ENCODE data around the gene EPB42.
"Not testable (repeated sequence)": the region's sequence is repeated elsewhere in the genome, so short reads cannot be mapped to it uniquely, and the experiment has no call there.

Gene EPB42

GRCh38 chr15:43184407-43185124, 36.3 kb downstream of the EPB42 start:
- DNase-seq: no peak

GRCh38 chr15:43183270-43183669, 37.5 kb downstream of the EPB42 start:
- DNase-seq: no peak

- not testable (repeated sequence) for DNase-seq
Observed at GRCh38 chr15:43177147-43177546, 43.7 kb downstream of the EPB42 start.

GRCh38 chr15:43175656-43176309, 45.0 kb downstream of the EPB42 start:
- not testable (repeated sequence) for DNase-seq

GRCh38 chr15:43169888-43170287, 50.9 kb downstream of the EPB42 start:
- no peak for DNase-seq

- no peak for DNase-seq
Observed at GRCh38 chr15:43168192-43169107, 52.4 kb downstream of the EPB42 start.

- DNase-seq: not testable (repeated sequence)
Observed at GRCh38 chr15:43167261-43167660, 53.6 kb downstream of the EPB42 start.

- no peak for DNase-seq
Observed at GRCh38 chr15:43165801-43166325, 55.0 kb downstream of the EPB42 start.

GRCh38 chr15:43153269-43153668, 67.5 kb downstream of the EPB42 start:
- DNase-seq: no peak

GRCh38 chr15:43151688-43152087, 69.1 kb downstream of the EPB42 start:
- DNase-seq: no peak

GRCh38 chr15:43150191-43150929, 70.5 kb downstream of the EPB42 start:
- no peak for DNase-seq
